Nephron (organoid): ENCODE measurements around the gene UQCRHL.

Experiments used
- H3K27ac Mint-ChIP-seq, 3 experiments: 2 replicates each; pipeline ENCODE4 v1.8.0; 2020; ENCODE audit warnings: mixed read lengths in 3 of 3, mild to moderate bottlenecking in 2 of 3, moderate library complexity in 1 of 3
- H3K27me3 Mint-ChIP-seq: 2 replicates; pipeline ENCODE4 v1.8.0; 2021; ENCODE audit warnings: low read depth, mild to moderate bottlenecking, moderate library complexity, mixed read lengths
- H3K36me3 Mint-ChIP-seq: 2 replicates; pipeline ENCODE4 v1.8.0; 2020; ENCODE audit warnings: low read depth, mixed read lengths
- H3K4me1 Mint-ChIP-seq: 2 replicates; pipeline ENCODE4 v1.8.0; 2020; ENCODE audit warnings: mixed read lengths
- H3K4me3 Mint-ChIP-seq, 3 experiments: 2 replicates each; pipeline ENCODE4 v1.8.0; 2020; ENCODE audit warnings: mild to moderate bottlenecking in 3 of 3, mixed read lengths in 3 of 3, moderate library complexity in 2 of 3
- H3K9me3 Mint-ChIP-seq: 2 replicates; pipeline ENCODE4 v1.8.0; 2020; ENCODE audit warnings: mixed read lengths
- TF ChIP-seq, protein P1 (sequence below), 3 experiments: fragments of 200-600 bp; sonication (generic); IDR thresholded peaks; one replicate each; pipeline ENCODE4 v1.5.0; 2021; ENCODE audit warnings: antibody characterized with exemption in 3 of 3; ENCODE audit not compliant: unreplicated experiment in 3 of 3

The UQCRHL gene

DNA sequence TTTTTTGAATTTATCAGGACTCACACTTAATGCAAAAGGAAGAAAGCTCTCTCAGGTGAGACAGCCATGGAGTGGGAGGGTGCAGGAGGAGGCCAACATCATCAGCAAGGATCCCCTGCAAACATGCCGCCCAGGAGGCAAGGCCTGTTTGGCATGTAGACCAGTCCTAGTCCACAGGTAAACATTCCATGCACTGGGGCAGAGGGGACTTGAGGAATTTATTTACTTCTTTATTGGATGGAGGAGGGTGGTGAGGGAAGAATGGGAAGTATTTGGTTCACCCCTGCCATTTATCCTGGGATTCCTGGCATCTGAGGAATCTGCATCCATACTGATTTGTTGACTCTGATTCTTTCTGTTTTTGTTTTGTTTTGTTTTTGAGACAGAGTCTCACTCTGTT lies 1.5 kb upstream of the UQCRHL start:
- peaks cover 2% of the 10 kb centered on the region for H3K27me3 Mint-ChIP-seq
- no peaks in the 10 kb centered on the region for H3K9me3 Mint-ChIP-seq
- no peaks in the 10 kb centered on the region for H3K36me3 Mint-ChIP-seq
- H3K4me3 Mint-ChIP-seq = no peak overlapping the region
- H3K27ac Mint-ChIP-seq = no peak overlapping the region
- TF ChIP-seq, protein P1, sequence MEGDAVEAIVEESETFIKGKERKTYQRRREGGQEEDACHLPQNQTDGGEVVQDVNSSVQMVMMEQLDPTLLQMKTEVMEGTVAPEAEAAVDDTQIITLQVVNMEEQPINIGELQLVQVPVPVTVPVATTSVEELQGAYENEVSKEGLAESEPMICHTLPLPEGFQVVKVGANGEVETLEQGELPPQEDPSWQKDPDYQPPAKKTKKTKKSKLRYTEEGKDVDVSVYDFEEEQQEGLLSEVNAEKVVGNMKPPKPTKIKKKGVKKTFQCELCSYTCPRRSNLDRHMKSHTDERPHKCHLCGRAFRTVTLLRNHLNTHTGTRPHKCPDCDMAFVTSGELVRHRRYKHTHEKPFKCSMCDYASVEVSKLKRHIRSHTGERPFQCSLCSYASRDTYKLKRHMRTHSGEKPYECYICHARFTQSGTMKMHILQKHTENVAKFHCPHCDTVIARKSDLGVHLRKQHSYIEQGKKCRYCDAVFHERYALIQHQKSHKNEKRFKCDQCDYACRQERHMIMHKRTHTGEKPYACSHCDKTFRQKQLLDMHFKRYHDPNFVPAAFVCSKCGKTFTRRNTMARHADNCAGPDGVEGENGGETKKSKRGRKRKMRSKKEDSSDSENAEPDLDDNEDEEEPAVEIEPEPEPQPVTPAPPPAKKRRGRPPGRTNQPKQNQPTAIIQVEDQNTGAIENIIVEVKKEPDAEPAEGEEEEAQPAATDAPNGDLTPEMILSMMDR (IDR thresholded peaks at IDR 0.05; ENCODE audit: unreplicated experiment in 3 of 3) = no peak
- H3K4me1 Mint-ChIP-seq = no peaks in the 10 kb centered on the region

- peaks cover 4% of the 10 kb centered on the region for H3K27me3 Mint-ChIP-seq
- H3K4me1 Mint-ChIP-seq = no peaks in the 10 kb centered on the region
- H3K4me3 Mint-ChIP-seq = no peak overlapping the region
- TF ChIP-seq, protein P1 (IDR thresholded peaks at IDR 0.05; ENCODE audit: unreplicated experiment in 3 of 3) = no peak
- no peaks in the 10 kb centered on the region for H3K9me3 Mint-ChIP-seq
- H3K27ac Mint-ChIP-seq = no peak overlapping the region
- H3K36me3 Mint-ChIP-seq = no peaks in the 10 kb centered on the region
Observed at GRCh38 chr1:15807121-15807520, 328 bp downstream of the UQCRHL start.

- Mint-ChIP-seq H3K36me3 (no peaks in the 10 kb centered on the region), H3K4me1 (peaks cover 20% of the 10 kb centered on the region), H3K27ac (no peak overlapping the region), H3K27me3 (peaks cover 16% of the 10 kb centered on the region), H3K9me3 (no peaks in the 10 kb centered on the region), H3K4me3 (no peak overlapping the region)
- TF ChIP-seq, protein P1 (IDR thresholded peaks at IDR 0.05; ENCODE audit: unreplicated experiment in 3 of 3) = no peak
Observed at GRCh38 chr1:15804060-15804459, 3.4 kb downstream of the UQCRHL start.

GRCh38 chr1:15803380-15803779 lies 4.1 kb downstream of the UQCRHL start:
- no peak overlapping the region for H3K4me3 Mint-ChIP-seq
- TF ChIP-seq, protein P1 (IDR thresholded peaks at IDR 0.05; ENCODE audit: unreplicated experiment in 3 of 3) = peak; percentile 45 to 49 (median 49)

DNA sequence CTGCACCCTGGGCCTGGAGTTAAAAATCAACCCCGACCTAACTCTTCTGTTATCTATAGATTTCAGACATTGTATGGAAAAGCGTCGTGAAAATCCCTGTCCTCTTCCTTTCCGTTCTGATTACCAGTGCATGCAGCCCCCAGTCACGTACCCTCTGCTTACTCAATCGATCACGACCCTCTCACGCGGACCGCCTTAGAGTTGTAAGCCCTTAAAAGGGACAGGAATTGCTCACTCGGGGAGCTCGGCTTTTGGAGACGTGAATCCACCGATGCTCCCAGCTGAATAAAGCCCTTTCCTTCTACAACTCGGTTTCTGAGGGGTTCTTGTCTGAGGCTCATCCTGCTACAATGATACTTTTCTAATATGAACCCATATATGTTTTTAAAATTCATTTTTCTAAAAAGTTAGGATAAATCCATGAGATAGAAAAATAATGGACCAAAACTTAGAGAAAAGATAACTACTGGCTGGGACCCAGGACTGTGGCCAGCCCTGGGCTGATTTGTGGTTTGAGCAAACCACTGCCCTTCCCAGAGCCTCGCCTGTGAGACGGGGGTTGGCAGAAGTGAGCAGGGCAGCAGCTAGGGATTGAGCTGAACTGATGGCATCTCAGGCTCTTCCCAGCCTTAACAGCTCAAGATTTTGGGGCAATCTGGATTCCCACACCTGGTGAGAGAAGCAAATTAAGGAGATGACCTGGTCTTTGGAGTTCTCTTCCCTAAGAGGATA lies 5.0 kb downstream of the UQCRHL start:
- Mint-ChIP-seq H3K27me3 (peaks cover 16% of the 10 kb centered on the region), H3K36me3 (no peaks in the 10 kb centered on the region), H3K4me1 (peaks cover 20% of the 10 kb centered on the region), H3K27ac (peak overlapping the region in 2 of 3 experiments; percentile 11 to 70), H3K4me3 (no peak overlapping the region), H3K9me3 (no peaks in the 10 kb centered on the region)
- TF ChIP-seq, protein P1 (IDR thresholded peaks at IDR 0.05; ENCODE audit: unreplicated experiment in 3 of 3) = no peak

More at GRCh38 chr1:15803380-15803779, 4.1 kb downstream of the UQCRHL start:
- Mint-ChIP-seq H3K27ac (peak overlapping the region in 1 of 3 experiments; percentile 83), H3K4me1 (peaks cover 20% of the 10 kb centered on the region), H3K27me3 (peaks cover 16% of the 10 kb centered on the region), H3K9me3 (no peaks in the 10 kb centered on the region), H3K36me3 (no peaks in the 10 kb centered on the region)
